Kidney epithelial cell (primary cell): Measurements from ENCODE around the gene LRP2. TPM values are rescaled to one million over a fixed set of nuclear protein-coding genes. Genes with fewer than 3 reads are reported as not detected.

Experiments
- DNase-seq: peaks from one replicate; pipeline ENCODE4 v3.0.0-alpha.2; 2010; ENCODE audit warnings: low read depth
- H3K27me3 ChIP-seq: 2 replicates; pipeline ENCODE4 v1.6.0; 2011; ENCODE audit warnings: low read length; ENCODE audit not compliant: control insufficient read depth, insufficient read depth
- H3K36me3 ChIP-seq: 2 replicates; pipeline ENCODE4 v1.5.1; 2011; ENCODE audit warnings: low read length; ENCODE audit not compliant: control insufficient read depth, insufficient read depth
- H3K4me3 ChIP-seq: 2 replicates; pipeline ENCODE4 v1.5.1; 2011; ENCODE audit warnings: low read depth, mild to moderate bottlenecking, control low read depth, low read length
- CTCF ChIP-seq: IDR thresholded peaks from 2 replicates; pipeline ENCODE4 v1.5.1; 2011; ENCODE audit warnings: mild to moderate bottlenecking, moderate library complexity, low read length, control low read depth, inconsistent platforms; ENCODE audit not compliant: insufficient read depth, poor library complexity, severe bottlenecking
- total RNA-seq: library from RNA; depleted of rRNA; stranded (reverse); fragments of >200 nt; gene quantifications from 2 replicates; pipeline ENCODE4 v1.2.3, GENCODE V29; 2015

The LRP2 gene
- total RNA-seq, 1 donor from 2014 or later, result 1.4 TPM

GRCh38 chr2:169108099-169108884, 254.0 kb downstream of the LRP2 start:
- peaks cover 12% of the 10 kb centered on the region for H3K27me3 ChIP-seq
- no peak overlapping the region for H3K4me3 ChIP-seq
- no peak for DNase-seq
- TF ChIP-seq CTCF, result no peak
- H3K36me3 ChIP-seq, result no peaks in the 10 kb centered on the region

GRCh38 chr2:169107645-169108044, 254.7 kb downstream of the LRP2 start:
- Histone ChIP-seq H3K36me3 (no peaks in the 10 kb centered on the region), H3K27me3 (peaks cover 12% of the 10 kb centered on the region), H3K4me3 (no peak overlapping the region)
- TF ChIP-seq CTCF, result no peak
- DNase-seq, result no peak

- no peak overlapping the region for H3K4me3 ChIP-seq
- H3K27me3 ChIP-seq, result peaks cover 12% of the 10 kb centered on the region
- no peak for DNase-seq
- H3K36me3 ChIP-seq, result no peaks in the 10 kb centered on the region
- no peak for TF ChIP-seq CTCF
Measured at GRCh38 chr2:169106563-169107545, 255.5 kb downstream of the LRP2 start.

GRCh38 chr2:169106134-169106533, 256.2 kb downstream of the LRP2 start:
- no peak for DNase-seq
- no peak overlapping the region for H3K4me3 ChIP-seq
- peaks cover 10% of the 10 kb centered on the region for H3K27me3 ChIP-seq
- no peaks in the 10 kb centered on the region for H3K36me3 ChIP-seq
- TF ChIP-seq CTCF, result no peak

GRCh38 chr2:169105476-169105875, 256.9 kb downstream of the LRP2 start:
- peaks cover 7% of the 10 kb centered on the region for H3K27me3 ChIP-seq
- H3K36me3 ChIP-seq, result no peaks in the 10 kb centered on the region
- no peak for DNase-seq
- H3K4me3 ChIP-seq, result no peak overlapping the region
- TF ChIP-seq CTCF, result no peak
